ENCODE data around the gene CA10.

Gene CA10

DNA sequence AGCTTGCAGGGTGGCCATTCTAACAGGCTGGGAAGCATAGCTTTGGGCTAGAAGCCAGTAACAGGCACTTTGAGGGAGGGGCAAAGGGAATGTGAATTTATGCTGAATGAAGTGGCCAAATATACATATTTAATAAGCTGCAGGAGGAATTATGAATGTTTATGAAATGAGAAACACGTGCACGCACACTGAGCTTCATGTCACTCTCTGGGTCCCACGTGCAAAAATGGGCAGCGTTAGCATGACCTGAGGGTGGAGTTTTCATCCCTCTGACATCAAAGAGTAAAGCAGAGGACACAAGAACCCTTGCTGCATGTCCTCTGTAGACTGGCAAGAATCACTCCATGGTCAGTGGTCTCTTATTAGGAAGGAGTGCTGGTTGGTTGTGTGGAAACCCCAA is 561.2 kb downstream of the CA10 start:
- no peaks in the 10 kb centered on the region; the same call in 1 of the 2 replicates for H3K27me3 ChIP-seq (ENCODE audit: insufficient read depth, low read length)
- H3K4me3 ChIP-seq (ENCODE audit: low read depth, low read length, poor library complexity, severe bottlenecking): no peak overlapping the region
- H3K9me3 ChIP-seq (ENCODE audit: low read length): no peaks in the 10 kb centered on the region
- H3K9ac ChIP-seq (ENCODE audit: low read length): no peak overlapping the region
- no peaks in the 10 kb centered on the region for H3K36me3 ChIP-seq (ENCODE audit: insufficient read depth, low read length)
- TF ChIP-seq, protein P1, sequence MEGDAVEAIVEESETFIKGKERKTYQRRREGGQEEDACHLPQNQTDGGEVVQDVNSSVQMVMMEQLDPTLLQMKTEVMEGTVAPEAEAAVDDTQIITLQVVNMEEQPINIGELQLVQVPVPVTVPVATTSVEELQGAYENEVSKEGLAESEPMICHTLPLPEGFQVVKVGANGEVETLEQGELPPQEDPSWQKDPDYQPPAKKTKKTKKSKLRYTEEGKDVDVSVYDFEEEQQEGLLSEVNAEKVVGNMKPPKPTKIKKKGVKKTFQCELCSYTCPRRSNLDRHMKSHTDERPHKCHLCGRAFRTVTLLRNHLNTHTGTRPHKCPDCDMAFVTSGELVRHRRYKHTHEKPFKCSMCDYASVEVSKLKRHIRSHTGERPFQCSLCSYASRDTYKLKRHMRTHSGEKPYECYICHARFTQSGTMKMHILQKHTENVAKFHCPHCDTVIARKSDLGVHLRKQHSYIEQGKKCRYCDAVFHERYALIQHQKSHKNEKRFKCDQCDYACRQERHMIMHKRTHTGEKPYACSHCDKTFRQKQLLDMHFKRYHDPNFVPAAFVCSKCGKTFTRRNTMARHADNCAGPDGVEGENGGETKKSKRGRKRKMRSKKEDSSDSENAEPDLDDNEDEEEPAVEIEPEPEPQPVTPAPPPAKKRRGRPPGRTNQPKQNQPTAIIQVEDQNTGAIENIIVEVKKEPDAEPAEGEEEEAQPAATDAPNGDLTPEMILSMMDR (IDR thresholded peaks at IDR 0.05; ENCODE audit: low read length): no peak
- no peak for TF ChIP-seq EZH2 (IDR thresholded peaks at IDR 0.05; ENCODE audit: borderline replicate concordance, low read length)
- H3K4me1 ChIP-seq (ENCODE audit: insufficient read depth, low read length, severe bottlenecking): no peaks in the 10 kb centered on the region
- H3K4me2 ChIP-seq (ENCODE audit: low read length): no peak overlapping the region
- no peaks in the 10 kb centered on the region for H3K79me2 ChIP-seq (ENCODE audit: insufficient read depth, low read length)
- no peaks in the 10 kb centered on the region for H3F3A ChIP-seq (ENCODE audit: insufficient read depth, low read length)
- no peaks in the 10 kb centered on the region for H4K20me1 ChIP-seq (ENCODE audit: insufficient read depth, low read length)
- no peaks in the 10 kb centered on the region for H3K9me2 ChIP-seq (ENCODE audit: low read depth, low read length)
- H3K27ac ChIP-seq (ENCODE audit: low read depth, low read length, poor library complexity, severe bottlenecking): no peak overlapping the region
- H2AFZ ChIP-seq (ENCODE audit: low read length): no peak overlapping the region

DNA sequence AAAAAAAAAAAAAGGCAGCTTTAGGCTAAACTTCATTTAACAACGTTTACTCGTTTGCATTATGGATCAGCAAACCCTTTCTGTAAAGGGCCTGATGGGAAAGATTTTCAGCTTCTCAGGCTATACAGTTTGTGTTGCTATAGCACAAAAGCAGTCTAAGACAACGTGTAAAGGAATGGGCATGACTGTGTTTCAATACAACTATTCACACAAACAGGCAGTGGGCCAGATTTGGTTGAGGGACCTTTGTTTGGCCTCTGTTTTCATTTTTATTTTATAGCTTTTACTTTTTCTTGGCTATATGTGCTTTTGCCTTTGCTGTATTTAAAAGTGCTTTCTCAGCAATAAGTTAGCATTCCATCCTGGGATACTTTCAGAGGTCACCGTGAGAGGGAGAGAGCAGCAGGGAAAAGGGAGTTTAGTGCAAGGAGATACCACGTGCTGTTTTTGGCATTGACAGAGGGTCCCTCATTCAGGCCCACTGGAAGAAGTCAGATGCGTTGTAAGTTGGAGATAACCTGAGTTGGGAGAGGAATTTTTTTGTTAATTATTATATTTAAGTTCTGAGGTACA is 562.6 kb downstream of the CA10 start:
- H3K79me2 ChIP-seq (ENCODE audit: insufficient read depth, low read length): no peaks in the 10 kb centered on the region
- H2AFZ ChIP-seq (ENCODE audit: low read length): no peak overlapping the region
- no peaks in the 10 kb centered on the region for H3K4me1 ChIP-seq (ENCODE audit: insufficient read depth, low read length, severe bottlenecking)
- no peak overlapping the region for H3K27ac ChIP-seq (ENCODE audit: low read depth, low read length, poor library complexity, severe bottlenecking)
- H4K20me1 ChIP-seq (ENCODE audit: insufficient read depth, low read length): no peaks in the 10 kb centered on the region
- no peaks in the 10 kb centered on the region for H3F3A ChIP-seq (ENCODE audit: insufficient read depth, low read length)
- no peaks in the 10 kb centered on the region for H3K9me2 ChIP-seq (ENCODE audit: low read depth, low read length)
- no peak overlapping the region for H3K9ac ChIP-seq (ENCODE audit: low read length)
- no peak overlapping the region for H3K4me3 ChIP-seq (ENCODE audit: low read depth, low read length, poor library complexity, severe bottlenecking)
- no peaks in the 10 kb centered on the region; the same call in 1 of the 2 replicates for H3K27me3 ChIP-seq (ENCODE audit: insufficient read depth, low read length)
- no peaks in the 10 kb centered on the region for H3K36me3 ChIP-seq (ENCODE audit: insufficient read depth, low read length)
- H3K9me3 ChIP-seq (ENCODE audit: low read length): no peaks in the 10 kb centered on the region
- TF ChIP-seq, protein P1 (IDR thresholded peaks at IDR 0.05; ENCODE audit: low read length): no peak
- TF ChIP-seq EZH2 (IDR thresholded peaks at IDR 0.05; ENCODE audit: borderline replicate concordance, low read length): no peak
- no peak overlapping the region for H3K4me2 ChIP-seq (ENCODE audit: low read length)

DNA sequence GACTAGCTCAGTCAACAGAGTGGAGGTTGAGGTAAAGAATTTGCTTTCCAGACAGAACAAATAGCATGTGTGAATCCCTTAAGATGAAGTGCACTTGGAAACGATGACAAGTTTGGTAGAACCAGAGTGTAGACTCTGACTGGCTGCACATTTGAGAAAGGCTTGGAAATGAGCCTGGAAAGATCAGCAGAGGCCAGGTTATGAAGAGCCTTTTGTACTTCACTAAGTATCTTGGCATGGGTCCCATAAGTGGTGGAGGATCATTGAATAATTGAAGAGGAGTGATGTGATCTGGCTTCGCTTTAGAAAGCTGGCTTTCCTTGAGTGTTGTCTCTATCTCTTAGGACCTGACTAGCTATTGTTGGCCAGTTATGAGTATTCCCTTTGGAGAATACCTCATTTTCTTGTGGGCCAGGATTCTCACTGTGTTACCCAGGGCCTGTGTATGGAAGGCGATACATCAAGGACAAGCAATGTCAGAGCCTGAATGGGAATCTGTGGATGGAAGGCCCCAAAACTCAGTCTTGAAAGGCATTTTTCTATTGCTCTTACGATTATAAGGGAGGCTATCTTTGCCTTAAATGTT is 568.4 kb downstream of the CA10 start:
- H3K9me3 ChIP-seq (ENCODE audit: low read length): no peaks in the 10 kb centered on the region
- H3K4me3 ChIP-seq (ENCODE audit: low read depth, low read length, poor library complexity, severe bottlenecking): no peak overlapping the region
- no peaks in the 10 kb centered on the region for H3K4me1 ChIP-seq (ENCODE audit: insufficient read depth, low read length, severe bottlenecking)
- TF ChIP-seq, protein P1 (IDR thresholded peaks at IDR 0.05; ENCODE audit: low read length): no peak
- no peak for TF ChIP-seq EZH2 (IDR thresholded peaks at IDR 0.05; ENCODE audit: borderline replicate concordance, low read length)
- H3K36me3 ChIP-seq (ENCODE audit: insufficient read depth, low read length): no peaks in the 10 kb centered on the region
- H3F3A ChIP-seq (ENCODE audit: insufficient read depth, low read length): no peaks in the 10 kb centered on the region
- H3K79me2 ChIP-seq (ENCODE audit: insufficient read depth, low read length): no peaks in the 10 kb centered on the region
- H3K9ac ChIP-seq (ENCODE audit: low read length): no peak overlapping the region
- no peak overlapping the region for H3K27ac ChIP-seq (ENCODE audit: low read depth, low read length, poor library complexity, severe bottlenecking)
- no peaks in the 10 kb centered on the region; the same call in 1 of the 2 replicates for H3K27me3 ChIP-seq (ENCODE audit: insufficient read depth, low read length)
- H3K4me2 ChIP-seq (ENCODE audit: low read length): no peak overlapping the region
- H4K20me1 ChIP-seq (ENCODE audit: insufficient read depth, low read length): no peaks in the 10 kb centered on the region
- no peak overlapping the region for H2AFZ ChIP-seq (ENCODE audit: low read length)
- H3K9me2 ChIP-seq (ENCODE audit: low read depth, low read length): no peaks in the 10 kb centered on the region
